Umbilical cord (tissue), 2 donors: Measurements from ENCODE around the gene PNPLA2. TPM values are rescaled to one million over a fixed set of nuclear protein-coding genes. Genes with fewer than 3 reads are reported as not detected.

Experiments
- DNase-seq: peaks from one replicate; pipeline ENCODE4 v3.0.0-alpha.2; 2015; ENCODE audit warnings: low spot score
- total RNA-seq: library from RNA; depleted of rRNA; stranded (reverse); fragments of >200 nt; gene quantifications from one replicate; pipeline ENCODE4 v1.2.3, GENCODE V29; 2014; ENCODE audit warnings: low replicate concordance; ENCODE audit not compliant: insufficient read depth

The PNPLA2 gene
- total RNA-seq = 6.7 TPM

GRCh38 chr11:818396-819128 is at the start of gene PNPLA2:
Gene PNPLA2, plus strand, starts transcription at chr11:818914. Its CDS starts 805 bp downstream, at chr11:819719.
- DNase-seq = no peak

GRCh38 chr11:769887-770641 is 48.6 kb upstream of the PNPLA2 start:
- DNase-seq = no peak

GRCh38 chr11:770642-771616 is 47.8 kb upstream of the PNPLA2 start:
- DNase-seq = no peak

GRCh38 chr11:771617-772204 is 47.0 kb upstream of the PNPLA2 start:
- DNase-seq = no peak

- DNase-seq = no peak
Observed at GRCh38 chr11:772429-773390, 46.0 kb upstream of the PNPLA2 start.

- no peak for DNase-seq
Observed at GRCh38 chr11:773425-773824, 45.3 kb upstream of the PNPLA2 start.

GRCh38 chr11:773830-774229 is 44.9 kb upstream of the PNPLA2 start:
- no peak for DNase-seq

- DNase-seq = no peak
Observed at GRCh38 chr11:774873-775592, 43.7 kb upstream of the PNPLA2 start.

- no peak for DNase-seq
Observed at GRCh38 chr11:776263-776560, 42.5 kb upstream of the PNPLA2 start.

GRCh38 chr11:776561-777287 is 42.0 kb upstream of the PNPLA2 start:
- peak; percentile 30 for DNase-seq

GRCh38 chr11:777288-778255 is 41.1 kb upstream of the PNPLA2 start, which contains the start of gene GATD1:
Gene GATD1, minus strand, starts transcription at chr11:777487. Its CDS starts 25 bp downstream, at chr11:777462.
- peak; percentile 94 for DNase-seq

GRCh38 chr11:778976-779954 is 39.4 kb upstream of the PNPLA2 start:
- DNase-seq = no peak

GRCh38 chr11:779955-780532 is 38.7 kb upstream of the PNPLA2 start:
- no peak for DNase-seq

- DNase-seq = no peak
Observed at GRCh38 chr11:782264-783174, 36.2 kb upstream of the PNPLA2 start.

- DNase-seq = peak; percentile 72
Observed at GRCh38 chr11:783581-784015, 35.1 kb upstream of the PNPLA2 start.
